ENCODE results near the gene C2orf68.
A peak's percentile ranks its signal among the peaks of the same experiment; 100 is the strongest.
"Not testable (repeated sequence)": the region's sequence is repeated elsewhere in the genome, so short reads cannot be mapped to it uniquely, and the experiment has no call there.

Gene C2orf68

GRCh38 chr2:85628658-85629057, 16.8 kb upstream of the C2orf68 start:
- DNase-seq (ENCODE audit: low spot score) = no peak

GRCh38 chr2:85623991-85624390, 12.1 kb upstream of the C2orf68 start:
- no peak for DNase-seq (ENCODE audit: low spot score)

- no peak for DNase-seq (ENCODE audit: low spot score)
Measured at GRCh38 chr2:85621338-85621737, 9.5 kb upstream of the C2orf68 start.

GRCh38 chr2:85619617-85620016, 7.8 kb upstream of the C2orf68 start:
- DNase-seq (ENCODE audit: low spot score) = no peak

- DNase-seq (ENCODE audit: low spot score) = not testable (repeated sequence)
Measured at GRCh38 chr2:85617723-85618122, 5.9 kb upstream of the C2orf68 start.

- DNase-seq (ENCODE audit: low spot score) = no peak
Measured at GRCh38 chr2:85615413-85615728, 3.5 kb upstream of the C2orf68 start.

GRCh38 chr2:85614757-85615156, 2.9 kb upstream of the C2orf68 start:
- not testable (repeated sequence) for DNase-seq (ENCODE audit: low spot score)

DNA sequence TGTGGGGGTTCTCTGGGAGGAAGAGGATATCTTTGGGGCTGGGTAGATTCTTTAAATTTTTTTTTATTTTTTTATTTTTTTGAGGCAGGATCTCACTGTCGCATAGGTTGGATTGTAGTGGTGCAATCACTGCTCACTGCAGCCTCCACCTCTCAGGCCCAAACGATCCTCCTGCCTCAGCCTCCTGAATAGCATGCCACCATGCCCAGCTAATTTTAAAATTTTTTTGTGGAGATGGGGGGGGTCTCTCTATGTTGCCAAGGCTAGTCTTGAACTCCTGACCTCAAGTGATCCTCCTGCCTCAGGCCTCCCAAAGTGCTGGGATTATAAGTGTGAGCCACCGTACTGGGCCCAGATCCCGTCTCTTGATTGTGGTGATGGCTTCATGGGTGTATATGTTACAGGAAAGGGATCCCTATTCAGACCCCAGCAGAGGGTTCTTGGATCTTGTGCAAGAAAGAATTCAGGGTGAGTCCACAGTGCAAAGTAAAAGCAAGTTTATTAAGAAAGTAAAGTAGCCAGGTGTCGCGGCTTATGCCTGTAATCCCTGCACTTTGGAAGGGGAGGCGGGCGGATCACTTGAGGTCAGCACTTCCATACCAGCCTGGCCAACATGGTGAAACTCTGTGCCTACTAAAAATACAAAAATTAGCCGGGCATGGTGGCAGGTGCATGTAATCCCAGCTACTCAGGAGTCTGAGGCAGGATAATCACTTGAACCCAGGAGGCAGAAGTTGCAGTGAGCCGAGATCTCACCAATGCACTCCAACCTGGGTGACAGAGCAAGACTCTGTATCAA, 2.0 kb upstream of the C2orf68 start:
- DNase-seq (ENCODE audit: low spot score) = no peak

DNA sequence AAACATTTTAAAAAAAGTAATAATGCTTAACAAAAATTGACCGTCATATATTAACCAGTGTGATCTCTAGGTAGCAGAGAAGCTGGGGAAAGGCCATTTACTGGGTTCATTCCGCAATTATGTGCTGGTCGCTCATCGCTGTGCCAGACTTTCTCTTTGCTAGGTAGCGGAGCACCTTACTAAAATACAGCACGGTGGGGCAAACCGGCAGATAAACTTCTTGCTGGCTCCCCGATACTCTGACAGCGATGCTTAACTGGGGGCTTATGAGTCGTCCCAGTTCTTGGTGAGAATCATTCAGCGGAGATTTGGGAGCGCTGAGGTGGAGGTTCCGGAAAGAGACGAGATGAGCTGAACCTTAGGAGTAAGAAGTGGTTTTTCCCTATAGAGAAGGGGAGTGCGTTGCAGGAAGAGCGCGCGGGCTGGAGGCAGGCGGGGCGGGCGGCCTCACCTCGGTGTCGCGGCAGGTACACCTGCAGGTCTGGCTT, 605 bp downstream of the C2orf68 start:
- DNase-seq (ENCODE audit: low spot score) = no peak

DNA sequence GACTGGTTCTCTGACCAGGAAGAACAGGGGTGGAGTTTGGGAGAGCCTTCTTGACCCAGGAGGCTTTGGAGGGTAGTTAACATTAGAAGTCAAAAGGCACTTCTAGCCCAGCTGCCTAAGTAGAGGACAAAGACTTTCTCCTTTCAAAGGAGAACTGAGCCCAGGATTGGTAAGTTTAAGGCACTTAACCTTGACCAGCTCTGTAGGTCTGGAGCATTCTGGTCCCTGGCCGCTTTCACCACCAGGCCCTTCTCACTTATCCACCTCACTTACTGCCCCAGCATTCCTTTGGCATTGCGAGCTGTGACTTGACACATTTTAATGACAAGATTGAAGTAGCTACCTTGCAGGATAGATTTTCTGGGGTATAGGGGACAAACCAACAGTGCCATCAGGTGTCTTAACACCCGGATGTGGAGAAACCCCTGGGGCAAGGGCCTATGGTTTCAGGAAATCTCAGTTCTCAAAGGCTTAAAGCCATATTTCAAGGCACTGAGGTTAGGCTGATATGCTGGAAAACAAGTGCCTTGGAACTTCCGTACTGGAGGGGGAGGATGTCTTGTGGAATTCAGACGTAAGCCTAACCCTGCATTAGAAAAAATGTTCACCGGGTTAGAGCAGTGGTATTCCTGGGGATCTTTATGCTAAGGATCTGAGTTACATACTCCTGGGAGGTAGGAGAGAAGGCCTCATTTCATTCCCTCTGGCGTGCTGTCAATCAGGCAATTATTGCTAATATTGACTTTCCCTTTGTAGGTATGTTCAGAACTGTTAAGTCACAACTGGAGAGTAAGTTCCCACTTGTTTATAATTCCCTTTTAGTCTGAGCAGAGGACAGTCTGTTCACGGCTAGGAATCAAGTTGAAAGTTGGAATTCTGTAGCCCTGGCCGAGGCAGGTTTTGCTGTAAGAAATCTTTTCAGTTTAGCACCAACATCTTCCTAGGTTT, 4.3 kb downstream of the C2orf68 start:
- DNase-seq (ENCODE audit: low spot score) = no peak

DNA sequence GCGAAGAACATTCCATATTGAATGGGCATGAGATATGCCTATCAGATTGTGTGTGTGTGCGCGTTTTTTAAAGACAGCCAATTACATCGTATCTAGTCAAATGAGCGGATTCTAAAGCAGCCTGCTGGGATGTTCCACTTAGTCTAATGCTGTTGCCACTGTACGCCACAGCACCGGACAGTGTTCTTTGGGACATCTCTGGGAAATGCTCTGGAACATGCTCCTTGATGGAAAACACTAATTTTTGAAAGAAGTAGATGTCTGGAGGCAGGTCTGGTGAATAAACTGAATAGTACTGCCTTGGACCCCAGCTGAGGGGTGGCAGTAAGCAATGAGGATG, 5.8 kb downstream of the C2orf68 start:
- no peak for DNase-seq (ENCODE audit: low spot score)

GRCh38 chr2:85605406-85606115, 6.3 kb downstream of the C2orf68 start:
- DNase-seq (ENCODE audit: low spot score) = peak; percentile 22

DNA sequence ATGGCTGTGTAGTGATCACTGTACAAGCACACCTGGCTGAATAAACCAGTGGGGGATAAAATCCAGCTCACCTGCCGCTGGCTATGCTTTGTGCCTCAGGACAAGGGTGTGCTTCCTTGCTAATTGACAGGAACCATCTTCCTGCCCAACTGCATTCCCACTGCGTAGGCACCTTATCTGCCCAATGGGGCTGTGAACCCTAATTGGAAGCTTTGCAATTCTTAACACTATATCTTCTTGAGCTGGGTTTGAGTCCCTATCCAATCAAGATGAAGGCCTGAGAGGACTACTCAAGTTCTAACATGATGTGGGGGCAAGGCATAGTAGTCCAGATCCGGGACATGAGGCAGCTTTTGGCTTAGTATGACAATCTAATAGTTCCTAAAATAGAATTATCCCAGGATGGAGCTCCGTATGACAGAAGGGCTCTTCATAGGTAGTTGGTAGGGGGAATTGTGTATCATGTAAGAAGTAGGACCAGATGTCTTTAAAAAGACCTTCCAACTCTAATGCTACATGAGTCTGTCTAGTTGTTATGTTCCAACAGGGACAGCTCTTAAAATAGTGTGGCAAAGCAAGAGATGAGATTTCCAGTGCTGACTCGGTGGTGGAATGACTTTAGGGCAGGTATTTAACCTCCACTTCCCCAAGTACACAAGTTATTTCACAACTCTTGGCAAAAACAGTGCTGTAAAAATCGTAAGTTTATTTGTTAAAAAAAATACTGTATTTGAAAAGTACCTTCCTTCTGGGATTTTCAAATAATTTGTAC, 7.1 kb downstream of the C2orf68 start:
- DNase-seq (ENCODE audit: low spot score) = no peak

DNA sequence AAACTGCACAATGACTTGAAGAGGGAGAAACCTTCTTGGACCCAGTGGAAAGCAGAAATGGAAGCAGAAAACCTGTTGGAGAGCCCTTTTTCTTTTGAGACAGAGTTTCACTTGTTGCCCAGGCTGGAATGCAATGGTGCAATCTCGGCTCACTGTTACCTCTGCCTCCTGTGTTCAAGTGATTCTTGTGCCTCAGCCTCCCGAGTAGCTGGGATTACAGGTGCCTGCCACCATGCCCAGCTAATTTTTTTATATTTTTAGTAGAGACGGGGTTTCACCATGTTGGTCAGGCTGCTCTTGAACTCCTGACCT, 7.8 kb downstream of the C2orf68 start:
- not testable (repeated sequence) for DNase-seq (ENCODE audit: low spot score)

- DNase-seq (ENCODE audit: low spot score) = peak; percentile 95
Measured at GRCh38 chr2:85602476-85603234, 9.2 kb downstream of the C2orf68 start, which contains the start of gene TMEM150A. TSS of gene TMEM150A (minus strand) at chr2:85602698. CDS start at chr2:85601948, 750 bp downstream.

DNA sequence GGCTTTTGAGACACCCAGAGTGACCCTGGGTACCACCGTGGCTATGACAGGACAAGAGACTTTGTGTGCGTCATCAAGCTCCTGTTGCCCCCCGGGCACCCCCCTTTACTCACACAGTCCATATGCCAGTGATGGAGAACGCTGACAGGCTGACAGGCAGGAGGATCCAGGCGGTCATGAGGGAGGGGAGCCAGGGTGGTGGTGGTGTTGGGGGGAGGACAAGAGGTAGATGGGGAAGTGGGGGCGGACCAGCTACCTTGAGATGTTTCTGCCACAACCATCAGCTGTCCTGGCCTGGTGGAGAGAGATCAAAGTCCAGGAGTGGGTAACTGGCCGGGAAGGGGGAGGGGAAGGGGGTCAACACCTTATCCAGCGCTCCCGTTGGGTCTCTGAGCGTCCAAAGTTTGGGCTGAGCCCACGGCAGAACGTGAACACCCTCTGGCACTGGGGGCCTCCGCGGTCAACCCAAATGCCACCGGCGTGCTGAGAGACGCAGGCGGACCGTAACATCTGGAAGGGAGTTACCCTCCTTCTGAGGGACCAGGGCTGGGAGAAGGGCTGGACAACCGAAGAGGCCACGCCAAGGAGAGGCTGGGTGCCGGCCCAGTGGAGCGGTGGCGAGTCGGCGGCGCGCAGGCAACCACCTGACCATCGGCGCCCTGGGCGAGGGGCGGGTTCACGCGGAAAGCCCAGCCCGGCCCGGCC, 9.9 kb downstream of the C2orf68 start:
- DNase-seq (ENCODE audit: low spot score) = peak; percentile 73

GRCh38 chr2:85600951-85601770, 10.7 kb downstream of the C2orf68 start:
- DNase-seq (ENCODE audit: low spot score) = no peak

- DNase-seq (ENCODE audit: low spot score) = no peak
Measured at GRCh38 chr2:85600235-85600575, 11.7 kb downstream of the C2orf68 start.

GRCh38 chr2:85599468-85600234, 12.2 kb downstream of the C2orf68 start:
- no peak for DNase-seq (ENCODE audit: low spot score)

Measured in AG20443 (cell line).